Right lobe of liver (tissue), 6 donors: ENCODE data around the gene EMD. TPM values are rescaled to one million over a fixed set of nuclear protein-coding genes. Genes with fewer than 3 reads are reported as not detected.
A peak's percentile ranks its signal among the peaks of the same experiment; 100 is the strongest.

Experiments used
- ATAC-seq, 4 donors: fragments of 200-7000 bp; cut with Tn5 transposase; one replicate each; pipeline ENCODE4 v1.9.1; 2020; ENCODE audit warnings: mild to moderate bottlenecking in 4 of 4, moderate library complexity in 4 of 4
- DNase-seq, 3 donors: peaks; one replicate each; pipeline ENCODE4 v3.0.0-alpha.2; 2020
- H3K27ac ChIP-seq, 3 donors: fragments of 200-600 bp; one replicate each; pipeline ENCODE4 v1.8.0; 2022
- H3K27me3 ChIP-seq, 2 donors: fragments of 200-600 bp; one replicate each; pipeline ENCODE4 v1.8.0; 2022
- H3K36me3 ChIP-seq, 4 donors: fragments of 200-600 bp; sonication (generic) in 1 of 4; one replicate each; pipeline versions ENCODE4 v1.5.1 to v1.8.0; 2017 to 2022; ENCODE audit warnings: control low read depth in 1 of 4
- H3K4me1 ChIP-seq, 4 donors: fragments of 200-600 bp; sonication (generic) in 1 of 4; one replicate each; pipeline versions ENCODE4 v1.5.1 to v1.8.0; 2017 to 2022; ENCODE audit warnings: control low read depth in 1 of 4
- H3K4me3 ChIP-seq, 3 donors: fragments of 200-600 bp; one replicate each; pipeline ENCODE4 v1.8.0; 2022
- H3K9me3 ChIP-seq, 4 donors: fragments of 200-600 bp; sonication (generic) in 1 of 4; one replicate each; pipeline versions ENCODE4 v1.5.1 to v1.8.0; 2017 to 2022; ENCODE audit warnings: control low read depth in 1 of 4
- CTCF ChIP-seq, 4 donors: fragments of 200-600 bp in 3 of 4; fragments of 450-650 bp in 1 of 4; IDR thresholded peaks; one replicate each; pipeline versions ENCODE4 v1.5.1 to v1.8.0; 2016 to 2022; ENCODE audit warnings: antibody characterized with exemption in 4 of 4, mild to moderate bottlenecking in 2 of 4
- POLR2A ChIP-seq: fragments of 450-650 bp; IDR thresholded peaks from one replicate; pipeline ENCODE4 v1.6.1; 2017; ENCODE audit warnings: antibody characterized with exemption, mild to moderate bottlenecking
- WGBS: methylation state at CpG from one replicate; pipeline ENCODE4 v1.1.6; 2018; ENCODE audit warnings: low coverage, low lambda C conversion rate; ENCODE audit not compliant: insufficient coverage; ENCODE audit errors: missing lambda C conversion rate; 5-methylcytosine and 5-hydroxymethylcytosine counted together
- intact Hi-C, 2 donors: fragments of 100-400 bp; cut with DNase I; formaldehyde crosslinking; loops; one replicate each; pipeline versions ENCODE4 v1.11.2 to v1.14.1; 2022
- total RNA-seq, 6 experiments: library from RNA; depleted of rRNA in 2 of 6; stranded (reverse); fragments of >200 nt in 2 of 6; fragmentation: NEBNext Ultra II Directional in 3 of 6; extraction: Animal tissue kit (Norgen Biotek cat#: 25700) in 3 of 6; gene quantifications; one replicate each; pipeline versions ENCODE4 v1.1.0 to v1.2.4, GENCODE V29; 2016 to 2023
- donor health status: DM: no; HTN: yes; CAD: no.
- donor health status: DM: no; HTN: no; CAD: no.
- donor health status: DM: no; HTN: no; CAD: no.
- donor health status: DM: no; HTN: yes; CAD: no.
- donor health status: DM: no; HTN: yes; CAD: no.

EMD gene
- total RNA-seq, 6 experiments from 2014 or later, result 19.8 to 28.8 (median 24.2) TPM

DNA sequence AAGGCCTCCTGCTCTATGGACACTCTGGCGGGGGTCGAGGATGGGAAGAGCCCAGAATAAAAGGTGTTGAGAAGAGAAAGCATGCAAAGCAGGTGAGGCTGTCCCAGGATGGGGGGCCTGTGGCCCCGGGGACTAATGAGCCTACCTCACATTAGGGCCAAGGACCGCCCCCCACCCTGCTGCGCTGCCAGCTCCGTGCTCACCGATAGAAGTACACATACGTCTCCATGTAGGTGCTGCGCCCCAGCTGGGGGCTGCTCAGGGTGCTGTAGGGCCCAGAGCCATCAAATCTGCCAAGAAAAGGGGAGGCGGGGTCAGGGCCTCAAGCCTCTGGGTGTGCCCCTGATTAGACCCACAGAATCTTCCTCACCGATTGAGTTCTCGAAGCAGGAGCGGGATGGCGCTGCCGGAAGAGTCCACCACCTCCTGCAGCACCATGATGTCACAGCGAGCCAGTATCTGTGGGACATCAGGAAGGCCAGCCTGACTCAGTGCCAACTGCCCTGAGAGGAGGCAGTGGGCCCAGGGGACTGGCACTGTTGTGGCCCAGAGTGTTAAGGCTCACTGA is 25.6 kb downstream of the EMD start:
- intact Hi-C loops, result loop anchor here in 1 of 2 donors (5.0 kb wide), 1 partner anchor 128 kb away; no protein-coding TSS in a partner anchor
- TF ChIP-seq POLR2A (no peak), CTCF (IDR thresholded peaks at IDR 0.05) (no peak)
- 85% methylated on average over 5 of the region's 16 CpGs for WGBS
- no peak overlapping the region for H3K27ac ChIP-seq
- peaks cover 0 to 10% (median 4%) of the 10 kb centered on the region in 4 donors for H3K36me3 ChIP-seq
- no peak overlapping the region for H3K4me3 ChIP-seq
- DNase-seq (no peak), ATAC-seq (no peak)
- no peaks in the 10 kb centered on the region for H3K27me3 ChIP-seq
- no peaks in the 10 kb centered on the region for H3K9me3 ChIP-seq
- H3K4me1 ChIP-seq, result peaks cover 0 to 19% (median 6%) of the 10 kb centered on the region in 4 donors

- intact Hi-C loops, result no loop called here
- WGBS, result 65% methylated on average over 5 of the region's 10 CpGs
- DNase-seq (no peak), ATAC-seq (no peak)
- Histone ChIP-seq H3K4me1 (no peaks in the 10 kb centered on the region), H3K4me3 (no peak overlapping the region), H3K36me3 (no peaks in the 10 kb centered on the region), H3K27ac (peak overlapping the region in 1 of 3 donors; percentile 49), H3K27me3 (no peaks in the 10 kb centered on the region), H3K9me3 (no peaks in the 10 kb centered on the region)
- no peak for TF ChIP-seq CTCF (IDR thresholded peaks at IDR 0.05)
- TF ChIP-seq POLR2A, result no peak
Observed at GRCh38 chrX:154408659-154409221, 29.6 kb downstream of the EMD start.

- no peaks in the 10 kb centered on the region for H3K27me3 ChIP-seq
- DNase-seq, result peak; percentile 72 to 82 (median 82)
- intact Hi-C loops, result no loop called here
- H3K36me3 ChIP-seq, result no peaks in the 10 kb centered on the region
- 43% methylated on average over 3 of the region's 26 CpGs for WGBS
- TF ChIP-seq POLR2A (no peak), CTCF (IDR thresholded peaks at IDR 0.05) (no peak)
- H3K27ac ChIP-seq, result peak within 1 kb of the TSS; percentile 6 to 49 (median 38)
- H3K4me3 ChIP-seq, result no peak within 1 kb of the TSS
- H3K9me3 ChIP-seq, result no peaks in the 10 kb centered on the region
- H3K4me1 ChIP-seq, result no peaks in the 10 kb centered on the region
- ATAC-seq, result peak; percentile 53 to 68 (median 63)
Observed at GRCh38 chrX:154409222-154409871, 30.3 kb downstream of the EMD start, which contains the start of gene DNASE1L1. TSS of gene DNASE1L1 (minus strand) at chrX:154409254. CDS start at chrX:154405568, 3,686 bp downstream.

GRCh38 chrX:154411981-154412340 is 32.9 kb downstream of the EMD start:
- no peaks in the 10 kb centered on the region for H3K4me1 ChIP-seq
- intact Hi-C loops, result no loop called here
- H3K4me3 ChIP-seq, result peak overlapping the region; percentile 52 to 72 (median 70)
- no peaks in the 10 kb centered on the region for H3K27me3 ChIP-seq
- H3K9me3 ChIP-seq, result no peaks in the 10 kb centered on the region
- TF ChIP-seq POLR2A (no peak), CTCF (IDR thresholded peaks at IDR 0.05) (no peak)
- peak overlapping the region; percentile 78 to 88 (median 86) for H3K27ac ChIP-seq
- peak; percentile 73 to 77 (median 74) for DNase-seq
- peak; percentile 73 to 81 (median 79) for ATAC-seq
- 29% methylated on average over 11 of the region's 29 CpGs for WGBS
- no peaks in the 10 kb centered on the region for H3K36me3 ChIP-seq
